HG03045 (cell line): ENCODE data around the gene RBFOX2.
"Not testable (repeated sequence)": the region's sequence is repeated elsewhere in the genome, so short reads cannot be mapped to it uniquely, and the experiment has no call there.

ENCODE experiments used
- ATAC-seq: cut with Tn5 transposase; IDR thresholded peaks from one replicate; pipeline ENCODE4 v1.9.1; 2021; ENCODE audit warnings: mild to moderate bottlenecking, moderate library complexity; ENCODE audit not compliant: unreplicated experiment

Gene RBFOX2

GRCh38 chr22:35838855-35839576 lies 189.6 kb downstream of the RBFOX2 start:
- no peak for ATAC-seq

GRCh38 chr22:35837101-35837727 lies 191.4 kb downstream of the RBFOX2 start:
- no peak for ATAC-seq

GRCh38 chr22:35835998-35836691 lies 192.5 kb downstream of the RBFOX2 start:
- no peak for ATAC-seq

- no peak for ATAC-seq
Observed at GRCh38 chr22:35835267-35835997, 193.2 kb downstream of the RBFOX2 start.

- no peak for ATAC-seq
Observed at GRCh38 chr22:35834061-35834460, 194.6 kb downstream of the RBFOX2 start.

- no peak for ATAC-seq
Observed at GRCh38 chr22:35830305-35830704, 198.3 kb downstream of the RBFOX2 start.

- ATAC-seq = no peak
Observed at GRCh38 chr22:35824256-35824655, 204.4 kb downstream of the RBFOX2 start.

GRCh38 chr22:35821654-35822053 lies 207.0 kb downstream of the RBFOX2 start:
- no peak for ATAC-seq

- no peak for ATAC-seq
Observed at GRCh38 chr22:35819421-35819820, 209.2 kb downstream of the RBFOX2 start.

- no peak for ATAC-seq
Observed at GRCh38 chr22:35818897-35819296, 209.7 kb downstream of the RBFOX2 start.

- no peak for ATAC-seq
Observed at GRCh38 chr22:35812600-35812999, 216.0 kb downstream of the RBFOX2 start.

GRCh38 chr22:35811670-35812069 lies 217.0 kb downstream of the RBFOX2 start:
- no peak for ATAC-seq

- ATAC-seq = no peak
Observed at GRCh38 chr22:35809816-35810215, 218.8 kb downstream of the RBFOX2 start.

GRCh38 chr22:35808377-35808776 lies 220.2 kb downstream of the RBFOX2 start:
- no peak for ATAC-seq

- not testable (repeated sequence) for ATAC-seq
Observed at GRCh38 chr22:35806668-35807067, 222.0 kb downstream of the RBFOX2 start.

- no peak for ATAC-seq
Observed at GRCh38 chr22:35805466-35805865, 223.2 kb downstream of the RBFOX2 start.

- no peak for ATAC-seq
Observed at GRCh38 chr22:35804421-35804820, 224.2 kb downstream of the RBFOX2 start.

GRCh38 chr22:35802885-35803284 lies 225.7 kb downstream of the RBFOX2 start:
- ATAC-seq = no peak

- not testable (repeated sequence) for ATAC-seq
Observed at GRCh38 chr22:35801301-35801700, 227.3 kb downstream of the RBFOX2 start.

GRCh38 chr22:35799150-35799549 lies 229.5 kb downstream of the RBFOX2 start:
- ATAC-seq = no peak

GRCh38 chr22:35797411-35797810 lies 231.2 kb downstream of the RBFOX2 start:
- ATAC-seq = no peak
